HG03103 (cell line): Measurements from ENCODE around the gene POU2F3.

Experiments
- ATAC-seq: cut with Tn5 transposase; IDR thresholded peaks from one replicate; pipeline ENCODE4 v1.9.1; 2021; ENCODE audit warnings: low read depth; ENCODE audit not compliant: unreplicated experiment

POU2F3 gene

DNA sequence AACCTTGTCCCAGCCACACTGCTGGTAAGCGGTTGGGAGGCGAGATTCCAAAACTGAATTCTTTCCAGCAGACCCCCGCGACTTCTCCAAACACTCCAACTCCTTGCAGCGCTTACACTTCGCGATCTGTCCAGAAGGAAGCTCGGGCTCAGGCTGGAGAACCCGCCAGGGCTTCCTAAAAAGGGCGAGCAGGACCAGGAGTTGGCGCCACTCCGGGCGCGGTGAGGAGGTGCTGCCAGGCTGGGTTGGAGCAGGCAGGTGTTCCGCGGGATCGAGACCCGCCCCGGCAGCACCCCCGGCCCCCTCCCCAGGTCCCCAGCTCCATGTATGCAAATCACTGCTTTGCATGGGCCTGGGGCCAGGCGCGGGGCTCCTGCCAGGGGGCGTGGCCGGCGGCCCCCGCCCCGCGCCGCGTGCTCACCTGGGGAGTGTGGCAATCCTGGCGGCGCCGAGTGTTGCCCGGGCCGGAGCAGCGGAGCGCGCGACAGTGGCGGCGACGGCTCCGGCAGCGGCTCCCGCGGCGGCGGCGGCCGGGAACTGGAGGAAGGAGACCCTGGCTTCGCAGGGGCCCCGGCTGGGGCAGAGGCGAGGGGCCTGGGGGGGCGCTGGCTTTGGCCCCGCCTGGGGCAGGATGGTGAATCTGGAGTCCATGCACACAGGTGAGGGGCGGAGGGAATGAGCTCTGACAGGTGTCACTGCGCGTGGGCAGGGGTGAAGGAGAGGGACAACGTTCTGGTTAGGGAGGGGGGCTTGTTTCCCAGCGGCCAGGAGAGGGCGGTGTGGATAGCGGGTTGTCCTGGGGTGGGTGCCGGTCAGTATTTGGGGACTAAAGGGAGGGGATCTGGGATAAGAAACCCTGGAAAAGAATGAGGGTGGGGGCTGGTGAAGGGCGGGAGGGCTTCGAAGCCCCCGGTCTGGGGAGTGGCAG is at the start of gene POU2F3:
POU2F3 (plus strand) TSS at position 428 of the 928 bp plus-strand sequence; CDS start at position 632, 204 bp downstream.
- ATAC-seq: no peak

DNA sequence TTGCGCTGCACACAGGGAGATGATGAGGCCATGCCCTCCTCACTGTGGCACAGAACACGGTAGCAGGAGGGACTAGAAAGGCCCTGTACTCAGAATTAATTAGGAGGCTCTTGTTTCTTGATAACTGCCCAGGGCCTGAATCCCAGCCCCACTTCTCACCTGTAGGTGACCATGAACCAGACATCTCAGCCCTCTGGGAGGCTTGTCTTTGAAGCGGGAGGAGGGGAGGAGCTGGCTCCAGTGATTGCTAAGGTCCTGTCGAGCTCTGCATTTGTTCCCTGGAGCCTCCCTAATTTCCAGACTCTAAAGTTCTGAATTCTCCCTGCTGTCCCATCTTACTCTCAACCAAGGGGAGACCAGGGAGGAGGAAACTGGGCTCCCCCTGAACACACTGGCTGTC is 48.9 kb upstream of the POU2F3 start:
- ATAC-seq: no peak

DNA sequence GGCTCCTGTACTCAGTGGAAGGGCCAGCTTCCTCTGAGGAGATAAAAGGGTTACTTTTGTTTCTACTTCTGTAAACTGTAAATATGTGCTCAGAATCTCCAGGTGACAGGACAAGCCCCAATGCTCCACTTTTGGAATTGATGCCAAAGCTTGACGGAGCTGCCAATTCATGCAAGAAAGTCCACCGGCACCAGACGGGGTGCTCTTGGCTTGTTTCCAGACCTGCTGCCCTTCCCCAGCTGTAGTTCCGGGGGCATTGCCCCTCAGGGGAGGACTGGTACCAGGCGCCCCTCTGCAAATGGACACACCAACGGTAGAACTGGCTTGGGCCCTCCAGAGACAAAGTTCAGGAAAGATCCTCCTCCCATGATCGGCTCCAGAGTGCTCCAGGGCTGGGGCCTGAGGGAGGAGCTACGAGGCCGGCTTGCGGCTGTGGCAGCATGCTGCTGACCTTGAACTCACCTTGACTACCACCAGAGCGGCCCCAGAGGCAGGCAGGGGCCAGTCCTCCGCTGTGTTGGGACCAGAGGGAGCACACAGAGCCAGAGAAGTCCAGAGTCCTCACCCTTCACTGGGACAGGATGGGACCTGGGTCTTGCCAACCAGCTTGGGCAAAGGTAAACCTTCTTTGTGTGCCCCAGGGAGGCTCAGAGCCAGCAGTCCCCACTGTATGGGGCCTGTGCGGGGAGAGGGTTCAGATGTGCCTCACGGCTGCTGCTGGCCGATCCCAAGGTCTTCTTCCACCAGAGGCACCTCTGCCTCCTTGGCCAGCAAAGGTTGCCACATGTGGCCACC is 46.9 kb upstream of the POU2F3 start:
- ATAC-seq: no peak

DNA sequence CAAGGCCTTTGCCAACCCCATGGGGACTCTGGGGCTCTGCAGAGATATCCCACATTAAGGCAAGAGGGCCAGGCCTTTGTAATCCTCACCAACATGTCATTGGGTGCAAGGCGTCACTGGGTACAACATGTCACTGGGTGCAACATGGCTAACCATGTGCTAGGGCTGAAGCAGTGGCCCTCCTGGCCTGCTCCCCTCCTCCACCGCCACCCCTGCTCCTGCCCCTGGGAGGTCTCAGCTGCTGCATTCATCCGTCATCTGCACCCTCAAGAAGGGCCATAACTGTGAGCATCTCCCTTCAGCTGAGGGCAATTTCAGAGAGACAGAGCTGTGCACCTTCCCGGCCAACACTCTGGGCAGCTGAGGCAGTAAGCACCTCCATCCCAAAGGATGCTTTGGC is 45.8 kb upstream of the POU2F3 start:
- ATAC-seq: no peak

DNA sequence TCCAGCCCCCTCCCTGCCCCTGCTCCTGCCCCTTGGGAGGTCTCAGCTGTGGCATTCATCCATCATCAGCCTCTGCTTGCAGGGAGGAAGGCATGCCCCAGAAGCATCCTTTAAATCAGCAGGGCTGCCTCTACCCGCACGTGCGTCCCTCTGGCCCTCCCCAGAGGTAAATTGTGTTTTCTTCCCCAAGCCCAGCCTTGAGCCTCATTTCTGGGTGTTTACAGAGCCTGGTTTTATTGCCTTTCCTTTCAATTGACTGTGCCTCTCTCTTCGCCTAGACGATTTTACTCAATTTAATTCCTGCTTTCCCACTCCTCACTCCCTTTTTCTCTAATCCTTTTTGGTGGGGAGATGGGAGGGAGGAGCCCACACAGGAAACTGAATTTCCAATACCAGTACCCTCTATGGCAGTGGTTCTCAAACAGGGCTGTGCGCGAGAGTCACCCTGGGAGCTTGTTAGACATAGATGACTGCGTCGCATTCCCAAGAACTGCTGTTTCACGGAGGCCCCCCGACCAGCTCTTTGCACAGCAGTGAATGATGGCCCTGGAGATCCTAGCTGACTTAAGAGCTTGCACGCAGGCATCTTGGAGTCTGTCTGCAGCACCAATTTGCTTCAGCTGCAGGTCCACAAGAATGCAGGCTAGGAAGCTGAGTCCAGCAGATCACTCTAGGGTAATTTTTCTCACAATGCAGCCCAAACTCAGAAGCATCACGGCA is 44.2 kb upstream of the POU2F3 start:
- ATAC-seq: no peak

DNA sequence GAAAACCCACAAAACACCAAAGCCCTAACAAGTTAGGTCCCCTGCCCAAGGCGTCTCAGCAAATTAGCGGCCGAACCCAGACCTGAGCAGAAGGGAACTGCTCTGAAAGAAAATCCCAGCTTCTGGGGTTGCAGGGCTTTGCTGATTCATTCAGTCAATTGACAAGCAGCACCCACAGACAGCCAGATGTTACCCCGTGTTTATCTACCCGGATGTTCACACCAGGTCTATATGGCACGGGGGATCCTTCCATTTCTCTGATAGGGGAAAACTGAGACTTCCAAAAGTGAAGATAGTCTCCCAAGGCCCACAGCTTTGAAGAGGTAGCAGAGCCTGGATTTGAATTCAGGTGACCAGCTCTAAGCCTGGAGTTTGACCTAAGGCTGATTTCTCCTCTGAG is 43.1 kb upstream of the POU2F3 start:
- no peak for ATAC-seq

DNA sequence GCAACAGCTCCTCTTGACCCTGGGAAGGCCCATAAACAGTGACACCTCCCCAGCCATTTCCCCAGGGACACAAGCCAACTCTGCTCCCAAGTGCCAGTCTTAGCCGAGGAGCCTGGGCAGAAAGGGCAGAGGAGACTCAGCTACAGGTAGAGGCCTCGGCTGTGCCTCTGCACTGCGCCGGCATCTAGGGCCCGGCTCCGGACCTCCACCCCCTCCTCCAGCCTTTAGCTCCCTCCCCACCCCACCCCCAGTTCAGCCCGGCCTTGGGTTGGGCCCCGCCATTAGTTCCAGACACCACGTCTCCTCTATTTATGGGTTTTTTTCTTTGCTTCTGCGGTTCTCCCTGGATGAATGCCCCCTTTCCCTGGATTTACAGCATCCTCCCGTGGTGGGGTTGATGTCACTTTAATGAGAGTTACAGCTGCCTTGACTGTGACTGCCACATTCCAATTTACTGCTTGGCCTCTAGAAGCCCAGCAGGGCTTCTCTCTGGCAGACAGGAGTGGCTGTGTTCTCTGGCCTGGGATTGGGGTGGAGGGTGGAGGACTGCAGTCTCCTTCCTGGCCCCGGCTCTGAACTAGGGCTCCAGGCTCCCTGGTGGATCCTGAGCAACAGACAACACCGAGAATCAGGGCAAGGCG is 42.6 kb upstream of the POU2F3 start:
- ATAC-seq: no peak

DNA sequence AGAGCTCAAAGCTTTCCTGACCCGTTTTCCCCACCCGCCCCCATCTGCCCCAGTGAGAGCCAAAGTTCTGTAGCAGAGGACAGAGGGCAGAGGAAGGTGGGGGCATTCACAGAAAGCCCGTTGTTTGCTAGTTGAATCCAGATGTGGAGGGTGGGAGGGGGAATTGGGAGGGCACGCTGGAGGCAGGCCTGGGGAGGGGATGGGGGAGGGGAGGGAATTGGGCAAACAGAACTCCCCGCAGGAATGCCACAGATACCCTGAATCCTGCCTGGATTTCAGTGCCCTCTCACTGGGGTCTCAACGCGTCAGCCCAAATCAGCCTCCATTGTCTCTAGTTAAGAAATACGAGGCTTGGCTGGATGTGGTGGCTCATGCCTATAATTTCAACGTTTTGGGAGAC is 42.0 kb upstream of the POU2F3 start:
- no peak for ATAC-seq

DNA sequence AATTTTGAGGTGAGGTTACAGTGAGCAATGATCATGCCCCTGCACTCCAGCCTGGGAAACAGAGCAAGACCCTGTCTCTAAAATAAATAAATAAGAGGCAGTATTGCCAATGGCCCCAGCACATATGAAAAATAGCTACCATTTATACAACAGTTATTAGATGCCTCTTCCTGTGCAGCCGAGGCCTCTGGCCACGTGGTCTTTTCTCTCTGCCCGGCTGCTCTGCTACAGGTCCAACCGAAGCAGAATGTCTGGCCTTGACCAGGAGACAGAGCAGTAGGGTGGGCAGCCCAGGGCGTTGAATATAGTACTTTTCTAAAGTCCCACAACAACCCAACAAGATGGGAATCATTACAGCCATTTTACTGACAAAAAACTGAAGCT is 41.5 kb upstream of the POU2F3 start:
- no peak for ATAC-seq

DNA sequence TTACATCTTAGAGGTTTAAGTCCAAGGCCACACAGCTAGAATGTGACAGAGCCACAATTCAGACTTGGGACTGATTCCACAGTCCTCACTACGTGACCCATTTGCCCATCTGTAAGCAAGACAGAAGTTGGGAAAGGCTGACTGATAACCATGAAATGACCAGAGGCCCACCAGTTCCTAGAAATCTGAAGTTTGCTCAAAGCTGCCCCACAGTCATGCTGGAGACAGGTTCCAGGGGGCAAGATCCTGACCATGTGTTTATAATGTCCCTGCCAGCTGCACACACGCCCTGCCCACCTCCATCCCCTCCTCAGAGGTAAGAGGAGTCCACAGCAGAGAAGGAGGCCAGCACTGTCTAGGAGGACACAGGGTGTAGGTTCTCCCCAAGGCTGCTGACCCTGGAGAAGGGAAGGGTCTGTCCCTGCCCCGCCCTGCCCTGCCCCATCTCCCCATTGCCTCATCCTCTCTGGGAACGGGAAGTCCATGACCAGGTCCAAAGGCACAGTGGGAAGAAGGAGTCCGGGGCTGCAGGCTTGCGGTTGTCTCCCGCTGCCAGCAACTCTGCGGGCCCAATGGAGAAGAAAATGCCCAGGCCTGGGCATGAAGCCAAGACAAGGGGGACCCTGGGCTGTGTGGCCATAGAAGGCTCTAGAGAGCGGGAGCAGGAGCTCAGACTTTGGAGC is 41.0 kb upstream of the POU2F3 start:
- no peak for ATAC-seq

DNA sequence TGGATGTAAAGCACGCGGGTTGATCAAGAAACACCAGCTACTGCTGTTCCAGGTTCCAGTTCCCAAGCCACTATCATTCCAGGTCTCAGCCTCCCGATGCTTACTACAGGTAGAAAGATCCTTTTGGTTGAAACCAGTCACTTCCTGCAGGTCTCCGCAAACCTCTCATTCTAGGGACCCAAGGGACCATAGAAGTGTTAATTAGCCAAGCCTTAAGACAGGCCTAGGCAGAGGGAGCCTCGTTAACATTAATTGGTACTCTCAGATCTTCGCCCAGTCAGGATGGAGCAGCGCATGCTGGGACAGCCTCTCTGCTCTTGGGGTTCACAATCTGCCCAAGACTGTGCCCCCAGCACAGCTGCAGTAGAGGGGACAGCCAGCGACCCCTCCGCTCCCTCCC is 40.3 kb upstream of the POU2F3 start:
- no peak for ATAC-seq

DNA sequence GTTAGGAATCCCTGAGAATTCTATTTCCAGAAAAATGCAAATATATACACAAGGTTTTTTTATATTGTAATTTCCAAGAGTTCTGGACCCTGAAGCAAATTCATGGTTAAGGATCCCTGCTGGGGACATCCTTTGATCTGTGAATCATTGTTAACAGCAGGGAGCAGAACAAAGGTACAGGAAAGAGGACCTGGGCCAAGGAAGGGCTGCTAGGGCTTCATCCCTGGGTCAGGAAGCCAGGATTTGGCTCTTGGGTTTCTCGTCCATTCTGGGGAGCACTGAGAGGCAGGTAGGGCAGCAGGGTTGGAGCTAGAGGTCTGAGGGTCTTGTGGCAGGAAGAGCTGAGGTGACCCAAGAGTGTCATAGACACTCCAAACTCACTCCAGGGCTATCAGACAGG is 39.3 kb upstream of the POU2F3 start:
- no peak for ATAC-seq

DNA sequence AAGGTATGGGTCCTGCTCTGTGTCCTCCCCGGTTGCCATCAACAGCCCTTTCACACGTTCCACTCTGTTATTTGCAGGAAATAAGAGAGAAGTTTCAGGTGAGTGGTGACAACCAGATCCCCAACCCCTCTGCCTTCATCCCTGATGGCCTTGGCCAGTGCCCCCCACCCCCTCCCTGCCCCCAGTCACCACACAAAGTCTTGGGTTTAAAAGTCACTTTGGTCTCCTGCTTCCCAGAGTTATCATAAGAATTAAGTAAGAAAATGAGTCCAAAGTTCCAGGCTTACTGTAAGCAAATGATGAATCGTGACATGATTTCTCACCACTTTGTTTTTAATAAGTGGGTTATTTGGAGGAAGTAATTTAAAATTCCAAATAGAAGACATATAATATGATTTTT is 38.3 kb upstream of the POU2F3 start:
- no peak for ATAC-seq

DNA sequence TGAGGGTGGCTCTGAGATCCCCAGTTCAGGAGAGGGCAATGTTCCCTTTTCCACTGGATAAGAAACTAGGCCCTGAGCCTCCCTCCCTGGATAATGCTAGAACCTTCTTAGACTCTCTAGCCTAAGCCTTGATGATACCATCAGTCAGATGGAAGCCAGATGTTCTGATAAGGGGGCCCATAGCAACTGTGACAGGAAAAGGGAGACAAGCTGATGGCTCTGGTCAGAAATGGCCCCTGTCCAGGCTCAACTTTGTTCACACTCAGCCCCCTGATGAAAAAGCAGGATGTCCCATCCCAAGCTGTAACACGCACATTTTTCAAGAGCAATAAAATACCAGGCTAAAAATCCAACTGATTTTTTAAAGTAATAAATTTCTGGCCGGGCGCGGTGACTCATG is 36.3 kb upstream of the POU2F3 start:
- ATAC-seq: no peak

DNA sequence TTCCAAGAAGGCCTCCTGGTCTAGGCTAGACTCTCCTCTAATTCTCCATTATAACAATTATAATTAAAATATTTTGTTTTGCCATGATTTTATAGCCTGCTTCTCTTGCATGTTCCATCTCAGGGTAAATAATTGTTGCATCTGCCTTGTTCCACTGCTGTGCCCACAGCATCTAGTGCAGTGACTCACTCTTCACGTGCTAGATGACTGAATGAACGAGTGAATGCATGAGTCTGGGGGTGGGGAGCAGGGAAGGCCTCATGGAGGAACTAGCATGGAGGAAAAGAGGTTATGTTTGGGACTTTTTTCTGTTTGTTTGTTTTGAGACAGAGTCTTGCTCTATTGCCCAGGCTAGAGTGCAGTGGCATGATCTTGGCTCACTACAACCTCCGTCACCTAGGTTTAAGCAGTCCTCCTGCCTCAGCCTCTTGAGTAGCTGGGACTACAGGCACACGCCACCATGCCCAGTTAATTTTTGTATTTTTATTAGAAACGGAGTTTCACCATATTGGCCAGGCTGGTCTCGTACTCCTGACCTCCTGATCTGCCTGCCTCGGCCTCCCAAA is 34.3 kb upstream of the POU2F3 start:
- ATAC-seq: no peak

DNA sequence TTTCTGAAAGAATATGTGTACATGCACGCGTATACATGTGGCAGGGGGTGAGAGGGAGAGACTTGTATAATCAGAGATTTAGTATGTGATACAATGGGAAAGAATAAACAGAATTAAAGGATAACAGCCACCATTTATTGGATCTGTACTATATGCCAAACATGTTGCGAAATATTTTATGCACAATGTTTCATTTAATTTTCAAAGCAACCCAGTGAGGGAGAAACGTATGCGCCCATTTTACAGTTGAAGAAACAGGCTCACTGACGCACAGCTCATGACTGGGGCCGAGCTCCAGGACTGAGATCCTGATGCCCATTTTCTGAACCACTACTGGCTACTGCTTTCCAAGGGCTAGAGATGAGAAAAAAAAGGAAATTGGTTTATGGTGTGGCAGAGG is 32.4 kb upstream of the POU2F3 start:
- no peak for ATAC-seq

DNA sequence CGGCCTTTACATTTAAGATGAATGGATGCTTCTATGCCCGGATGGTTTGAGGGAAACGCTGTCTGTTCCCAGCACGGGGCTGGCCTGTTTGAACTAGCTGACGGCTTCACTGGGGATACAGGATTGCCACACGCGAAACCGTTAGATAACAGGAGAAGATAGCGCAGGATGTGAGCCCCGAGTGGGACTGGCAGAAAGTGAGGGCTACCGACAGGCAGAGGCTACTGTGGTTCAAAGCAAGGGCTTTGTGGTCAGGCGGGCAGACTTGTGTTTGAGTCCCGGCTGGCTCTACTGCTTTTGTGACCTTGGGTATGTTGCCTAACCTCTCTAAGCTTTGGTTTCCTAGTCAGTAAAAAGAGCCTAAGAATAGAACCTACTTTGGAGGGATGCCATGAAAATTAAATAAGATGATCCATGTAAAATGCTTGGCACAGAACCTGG is 31.9 kb upstream of the POU2F3 start:
- ATAC-seq: no peak

DNA sequence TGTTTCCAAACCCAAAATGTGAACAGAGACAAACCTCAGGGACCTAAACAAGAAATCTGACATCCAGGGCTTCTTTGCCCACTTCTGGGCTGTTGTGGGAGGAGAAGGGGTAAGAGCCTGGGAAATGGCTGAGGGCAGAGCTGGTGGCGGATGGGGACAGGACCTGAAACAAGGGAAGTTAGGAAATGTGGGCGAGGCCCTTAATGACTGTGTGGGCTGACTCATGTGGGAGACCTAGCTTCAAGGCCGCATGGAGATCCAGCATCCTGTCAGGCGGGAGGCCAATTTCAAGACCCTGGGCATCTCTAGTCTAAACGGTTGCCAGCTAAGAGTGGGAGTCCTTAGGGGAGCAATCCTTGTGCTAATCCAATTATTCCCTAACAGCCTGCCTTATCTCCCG is 31.2 kb upstream of the POU2F3 start:
- ATAC-seq: no peak

DNA sequence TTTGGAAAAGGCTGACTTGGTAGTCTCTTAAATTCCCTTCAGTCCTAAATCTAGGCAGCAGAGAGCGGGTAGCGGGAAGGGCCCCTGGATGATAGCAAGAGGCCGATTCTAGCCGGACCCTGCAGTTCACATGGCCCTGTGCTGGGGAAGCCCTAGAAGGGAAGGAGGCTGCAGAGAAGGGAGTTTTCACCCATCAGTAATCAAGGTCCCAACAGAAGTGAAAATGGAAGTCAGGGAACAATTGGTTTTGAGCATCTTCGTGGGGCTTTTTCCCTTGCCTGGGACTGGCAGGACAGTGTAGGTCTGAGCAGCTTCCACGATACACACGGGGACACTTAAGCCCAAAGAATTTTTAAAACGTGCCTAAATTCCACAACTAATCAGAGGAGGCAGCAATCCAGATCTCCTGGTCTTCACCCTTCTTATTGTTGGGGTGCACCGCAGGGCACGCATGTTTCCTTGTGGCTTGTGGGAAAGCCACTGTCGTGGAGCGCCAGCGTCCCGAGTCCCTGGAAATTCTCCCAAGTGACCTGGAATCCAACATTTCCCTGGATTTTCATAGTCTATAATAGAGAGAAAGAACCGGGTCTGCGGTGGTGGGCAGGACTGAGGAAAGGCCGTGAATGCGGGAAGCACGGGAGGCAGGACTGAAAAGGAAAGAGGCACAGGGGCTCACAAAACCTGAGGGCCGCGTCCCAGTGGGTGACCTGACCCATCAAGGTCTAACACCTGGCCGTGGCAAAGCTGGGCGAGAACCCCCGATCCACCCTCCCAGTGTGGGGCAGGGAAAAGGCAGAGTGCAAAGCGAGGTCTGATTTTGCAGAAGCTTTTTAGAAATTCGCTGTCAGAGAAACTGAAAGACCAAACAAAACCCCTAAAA is 30.0 kb upstream of the POU2F3 start:
- no peak for ATAC-seq
